IMR-90 (cell line): Measurements from ENCODE around the gene FAM25A. TPM values are rescaled to one million over a fixed set of nuclear protein-coding genes. Genes with fewer than 3 reads are reported as not detected.

Experiments used
- ATAC-seq: fragments of 200-7000 bp; cut with Tn5 transposase; 2 replicates; pipeline ENCODE4 v1.9.1; 2020; ENCODE audit warnings: low read depth, mild to moderate bottlenecking, moderate library complexity
- BruUV-seq: library from RNA; stranded (reverse); fragments of 400-500 nt; replicated peaks from 2 replicates; lab custom pipeline; 2021; lab: Mats Ljungman, UMichigan
- CTCF ChIA-PET: fragments of 300-600 bp; formaldehyde crosslinking; extraction: SDS; loops from one replicate; lab custom pipeline; 2021; ENCODE audit warnings: antibody characterized with exemption; lab: Yijun Ruan, JAX
- POLR2A ChIA-PET: fragments of 300-600 bp; sonication (Branson Sonifier 250); formaldehyde crosslinking; loops from one replicate; lab custom pipeline; 2022; ENCODE audit warnings: antibody characterized with exemption; ENCODE audit not compliant: unreplicated experiment; lab: Charles Lee
- DNase-seq: peaks from one replicate; pipeline ENCODE4 v3.0.0; 2013
- H2AFZ ChIP-seq: replicated peaks from 2 replicates; pipeline ENCODE3; 2013; ENCODE audit warnings: low read length, mild to moderate bottlenecking; ENCODE audit not compliant: poor library complexity
- H2AK5ac ChIP-seq: 2 replicates; pipeline ENCODE4 v1.6.1; 2013; ENCODE audit warnings: low read depth, low read length, inconsistent platforms
- H2AK9ac ChIP-seq: replicated peaks from 2 replicates; pipeline ENCODE3; 2013; ENCODE audit warnings: mild to moderate bottlenecking, low read depth, low read length, moderate library complexity; ENCODE audit not compliant: poor library complexity
- H2BK120ac ChIP-seq: 2 replicates; pipeline ENCODE4 v1.6.1; 2013; ENCODE audit warnings: low read depth, low read length, inconsistent platforms
- H2BK15ac ChIP-seq: 3 replicates; pipeline ENCODE4 v1.6.1; 2013; ENCODE audit warnings: low read depth, low read length, inconsistent platforms
- H2BK20ac ChIP-seq: 2 replicates; pipeline ENCODE4 v1.6.1; 2013; ENCODE audit warnings: low read depth, mild to moderate bottlenecking, inconsistent platforms, low read length, moderate library complexity
- H2BK5ac ChIP-seq: 2 replicates; pipeline ENCODE4 v1.6.1; 2013; ENCODE audit warnings: mild to moderate bottlenecking, low read depth, low read length, inconsistent platforms; ENCODE audit not compliant: poor library complexity, severe bottlenecking
- H3K14ac ChIP-seq: replicated peaks from 2 replicates; pipeline ENCODE4 v1.6.1; 2013; ENCODE audit warnings: low read depth, low read length, inconsistent platforms
- H3K18ac ChIP-seq: 2 replicates; pipeline ENCODE4 v1.6.1; 2013; ENCODE audit warnings: low read depth, low read length, control low read depth
- H3K23ac ChIP-seq: 2 replicates; pipeline ENCODE4 v1.6.1; 2013; ENCODE audit warnings: low read depth, low read length, inconsistent platforms
- H3K27ac ChIP-seq: 2 replicates; pipeline ENCODE4 v1.5.1; 2013; ENCODE audit warnings: mild to moderate bottlenecking, control low read depth, low read length; ENCODE audit not compliant: insufficient read depth
- H3K27me3 ChIP-seq: 2 replicates; pipeline ENCODE4 v1.6.1; 2013; ENCODE audit warnings: low read length; ENCODE audit not compliant: control insufficient read depth, insufficient read depth
- H3K36me3 ChIP-seq: 2 replicates; pipeline ENCODE4 v1.6.1; 2013; ENCODE audit warnings: low read length, mixed read lengths; ENCODE audit not compliant: control insufficient read depth, insufficient read depth
- H3K4ac ChIP-seq: 2 replicates; pipeline ENCODE4 v1.6.1; 2013; ENCODE audit warnings: low read depth, low read length, inconsistent platforms
- H3K4me1 ChIP-seq: 2 replicates; pipeline ENCODE4 v1.6.1; 2013; ENCODE audit warnings: low read length, mixed read lengths; ENCODE audit not compliant: control insufficient read depth, insufficient read depth
- H3K4me2 ChIP-seq: 2 replicates; pipeline ENCODE4 v1.6.1; 2013; ENCODE audit warnings: low read depth, mild to moderate bottlenecking, control low read depth, low read length, moderate library complexity
- H3K4me3 ChIP-seq: 2 replicates; pipeline ENCODE4 v1.5.1; 2013; ENCODE audit warnings: low read depth, mild to moderate bottlenecking, control low read depth, low read length, moderate library complexity; ENCODE audit not compliant: insufficient read depth
- H3K56ac ChIP-seq: 2 replicates; pipeline ENCODE4 v1.6.1; 2013; ENCODE audit warnings: low read length, inconsistent platforms; ENCODE audit not compliant: insufficient read depth; ENCODE audit errors: extremely low read depth
- H3K79me1 ChIP-seq, 2 experiments: 2 replicates each; pipeline ENCODE4 v1.6.1; 2013; ENCODE audit warnings: low read length in 2 of 2, inconsistent platforms in 1 of 2, low read depth in 1 of 2
- H3K9ac ChIP-seq: 2 replicates; pipeline ENCODE4 v1.6.1; 2013; ENCODE audit warnings: low read depth, low read length, control low read depth
- H3K9me1 ChIP-seq: 2 replicates; pipeline ENCODE4 v1.6.1; 2013; ENCODE audit warnings: low read length, inconsistent platforms; ENCODE audit not compliant: insufficient read depth
- H3K9me3 ChIP-seq: 2 replicates; pipeline ENCODE4 v1.6.1; 2013; ENCODE audit warnings: low read length; ENCODE audit not compliant: control insufficient read depth, insufficient read depth
- H4K20me1 ChIP-seq: 2 replicates; pipeline ENCODE4 v1.6.1; 2013; ENCODE audit warnings: low read length, inconsistent platforms; ENCODE audit not compliant: insufficient read depth
- H4K5ac ChIP-seq: 2 replicates; pipeline ENCODE4 v1.6.1; 2013; ENCODE audit warnings: mild to moderate bottlenecking, low read depth, low read length, control low read depth
- H4K8ac ChIP-seq, 2 experiments: 2 replicates each; pipeline ENCODE4 v1.6.1; 2013; ENCODE audit warnings: low read depth in 2 of 2, low read length in 2 of 2, control low read depth in 1 of 2, inconsistent platforms in 1 of 2
- H4K91ac ChIP-seq: 2 replicates; pipeline ENCODE4 v1.6.1; 2013; ENCODE audit warnings: low read depth, low read length, inconsistent platforms; ENCODE audit not compliant: insufficient read depth
- CEBPB ChIP-seq: IDR thresholded peaks from 2 replicates; pipeline ENCODE4 v1.6.1; 2012; ENCODE audit warnings: low read depth, low read length, improper control_type of control experiment
- CHD1 ChIP-seq: IDR thresholded peaks from 2 replicates; pipeline ENCODE4 v1.6.1; 2012; ENCODE audit warnings: low read depth, low read length, improper control_type of control experiment
- CTCF ChIP-seq: conservative IDR thresholded peaks from 2 replicates; pipeline ENCODE4 v1.5.1; 2012; ENCODE audit warnings: mild to moderate bottlenecking, low read depth, low read length, improper control_type of control experiment
- MAZ ChIP-seq: IDR thresholded peaks from 2 replicates; pipeline ENCODE4 v1.6.1; 2012; ENCODE audit warnings: low read depth, mild to moderate bottlenecking, low read length, improper control_type of control experiment, moderate library complexity, borderline replicate concordance
- POLR2A ChIP-seq: IDR thresholded peaks from 2 replicates; pipeline ENCODE4 v1.6.1; 2012; ENCODE audit warnings: mild to moderate bottlenecking, low read depth, low read length
- RAD21 ChIP-seq: IDR thresholded peaks from 2 replicates; pipeline ENCODE4 v1.6.1; 2012; ENCODE audit warnings: low read length, improper control_type of control experiment
- RCOR1 ChIP-seq: IDR thresholded peaks from 2 replicates; pipeline ENCODE4 v1.6.1; 2012; ENCODE audit warnings: mild to moderate bottlenecking, low read length, improper control_type of control experiment; ENCODE audit not compliant: insufficient replicate concordance
- RFX5 ChIP-seq: IDR thresholded peaks from 2 replicates; pipeline ENCODE4 v1.8.0; 2012; ENCODE audit warnings: low read depth, mild to moderate bottlenecking, low read length, moderate library complexity
- SMC3 ChIP-seq: fragments of 150-350 bp; IDR thresholded peaks from 2 replicates; pipeline ENCODE4 v1.6.1; 2016; ENCODE audit warnings: low read depth, mild to moderate bottlenecking, antibody characterized with exemption, low read length, moderate library complexity
- WGBS, 2 experiments: methylation state at CpG; one replicate each; pipeline versions ENCODE4 v1.1.5 to v1.1.7; 2013; ENCODE audit warnings: missing lambda C conversion rate in 2 of 2; ENCODE audit not compliant: insufficient read length in 1 of 2; ENCODE audit errors: extremely low coverage in 2 of 2; 5-methylcytosine and 5-hydroxymethylcytosine counted together
- dilution Hi-C: fragments of 300-500 bp; cut with HindIII; formaldehyde crosslinking; loops from one replicate; pipeline ENCODE4 v1.14.3; 2018; ENCODE audit warnings: low sequenced_read_pairs; ENCODE audit not compliant: unreplicated experiment
- in situ Hi-C: fragments of 300-500 bp; cut with MboI; formaldehyde crosslinking; loops from 3 replicates; pipeline ENCODE4 v1.14.3; 2019; ENCODE audit warnings: low sequenced_read_pairs, inconsistent platforms, mixed read lengths
- intact Hi-C: fragments of 100-400 bp; cut with micrococcal nuclease; formaldehyde crosslinking; loops from 2 replicates; pipeline ENCODE4 v1.10.0; 2022
- polyA plus RNA-seq, 3 experiments: library from polyadenylated mRNA; depleted of rRNA; stranded (reverse); fragments of >200 nt; gene quantifications; 2 replicates each; pipeline ENCODE4 v1.2.3, GENCODE V29; 2012; ENCODE audit warnings: low replicate concordance in 1 of 3
- total RNA-seq: library from RNA; depleted of rRNA; stranded (reverse); fragments of >200 nt; gene quantifications from 2 replicates; pipeline ENCODE4 v1.2.3, GENCODE V29; 2012
- TF ChIP-seq, protein P1 (sequence below): fragments of 150-350 bp; IDR thresholded peaks from 2 replicates; pipeline ENCODE4 v1.6.1; 2016; ENCODE audit warnings: low read depth, mild to moderate bottlenecking, low read length, moderate library complexity, borderline replicate concordance

Gene FAM25A
- total and polyA plus RNA-seq, 2 of the 4 experiments (the other 2 are of a cell fraction) = not detected

DNA sequence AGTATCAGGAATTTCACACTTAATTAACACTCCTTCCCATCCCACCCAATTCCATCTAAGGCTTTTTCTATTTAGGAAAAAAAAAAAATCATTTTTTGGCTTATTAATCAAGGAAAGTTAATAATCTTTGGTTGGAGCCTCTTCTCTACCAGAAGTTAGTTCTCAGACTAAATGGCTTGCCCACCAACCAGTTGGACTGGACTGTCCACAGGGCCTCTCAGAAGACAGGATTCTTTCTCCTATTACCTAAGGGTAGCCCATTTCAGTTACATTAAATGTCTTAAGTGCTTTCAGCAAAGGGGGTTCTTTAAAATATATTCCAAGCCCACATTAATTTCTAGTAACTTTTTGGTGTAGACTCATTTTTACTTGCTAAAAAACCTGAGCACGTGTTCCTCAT, 39.3 kb downstream of the FAM25A start (continued):
- TF ChIP-seq, protein P1, sequence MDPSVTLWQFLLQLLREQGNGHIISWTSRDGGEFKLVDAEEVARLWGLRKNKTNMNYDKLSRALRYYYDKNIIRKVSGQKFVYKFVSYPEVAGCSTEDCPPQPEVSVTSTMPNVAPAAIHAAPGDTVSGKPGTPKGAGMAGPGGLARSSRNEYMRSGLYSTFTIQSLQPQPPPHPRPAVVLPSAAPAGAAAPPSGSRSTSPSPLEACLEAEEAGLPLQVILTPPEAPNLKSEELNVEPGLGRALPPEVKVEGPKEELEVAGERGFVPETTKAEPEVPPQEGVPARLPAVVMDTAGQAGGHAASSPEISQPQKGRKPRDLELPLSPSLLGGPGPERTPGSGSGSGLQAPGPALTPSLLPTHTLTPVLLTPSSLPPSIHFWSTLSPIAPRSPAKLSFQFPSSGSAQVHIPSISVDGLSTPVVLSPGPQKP = no peak

DNA sequence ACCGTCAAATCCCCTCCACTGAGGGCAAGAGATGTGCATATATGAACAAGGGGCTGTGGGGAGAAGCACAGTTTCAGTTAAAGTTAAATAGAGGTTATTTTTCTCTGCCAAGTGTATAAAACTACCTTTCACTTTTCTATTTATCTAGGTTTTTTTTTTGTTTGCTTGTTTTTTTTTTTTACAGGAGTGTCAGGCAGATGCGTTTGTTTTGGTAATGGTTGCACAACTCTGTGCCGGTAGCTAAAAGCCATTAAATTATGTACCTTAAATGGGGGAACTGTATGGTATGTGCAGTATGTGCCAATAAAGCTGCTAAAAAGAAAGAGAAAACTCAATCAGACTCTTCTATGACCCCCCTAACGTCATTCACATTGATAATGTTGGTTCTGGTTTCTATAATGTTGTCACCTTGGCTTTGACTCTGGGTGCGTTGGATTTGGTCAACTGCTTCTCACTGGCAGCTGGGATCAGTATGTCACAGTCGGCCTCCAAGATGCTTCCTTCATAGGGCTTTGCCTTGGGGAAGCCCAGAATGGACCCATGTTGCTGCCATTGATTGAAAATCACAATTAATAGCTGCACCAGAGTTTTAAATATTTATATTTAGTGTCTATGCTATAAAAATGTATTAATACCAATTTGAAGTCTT, 40.3 kb downstream of the FAM25A start:
- in situ Hi-C loops (no loop called here), intact Hi-C loops (no loop called here), dilution Hi-C loops (no loop called here)
- ChIA-PET CTCF (interaction anchor here (0.6 kb wide), 1 partner anchor 9 kb away, joined by 4 read pairs; no protein-coding TSS in a partner anchor), POLR2A (no interaction called here)
- no peak overlapping the region for H3K18ac ChIP-seq
- H4K5ac ChIP-seq = no peak overlapping the region
- H4K91ac ChIP-seq = no peak overlapping the region
- no peak overlapping the region for H2AK5ac ChIP-seq
- H3K36me3 ChIP-seq = peaks cover 32% of the 10 kb centered on the region
- ATAC-seq (no peak), DNase-seq (no peak)
- no peak overlapping the region for H3K56ac ChIP-seq
- peaks cover 1% of the 10 kb centered on the region; the same call in 1 of the 2 replicates for H3K9me1 ChIP-seq
- no peak overlapping the region for H2BK20ac ChIP-seq
- H3K27ac ChIP-seq = no peak overlapping the region
- H2BK15ac ChIP-seq = no peak overlapping the region
- H2AFZ ChIP-seq = no peak overlapping the region
- H3K23ac ChIP-seq = no peak overlapping the region
- no peak overlapping the region for H3K4me3 ChIP-seq
- H4K20me1 ChIP-seq = no peaks in the 10 kb centered on the region
- H3K4me2 ChIP-seq = no peak overlapping the region
- no peak overlapping the region for H2BK120ac ChIP-seq
- H3K9me3 ChIP-seq = no peaks in the 10 kb centered on the region
- H2AK9ac ChIP-seq = no peak overlapping the region
- BruUV-seq = TSS peak; percentile 55
- TF ChIP-seq CHD1 (no peak), RCOR1 (no peak), RAD21 (no peak), CTCF (no peak), RFX5 (no peak), CEBPB (no peak), SMC3 (no peak), MAZ (no peak), POLR2A (no peak)
- TF ChIP-seq, protein P1 = no peak
- no peaks in the 10 kb centered on the region for H3K27me3 ChIP-seq
- H3K79me1 ChIP-seq = 0 out of 4 replicates have a peak, but pooled peaks cover 0 to 3% of the 10 kb centered on the region in 2 experiments
- 75% methylated on average over 1 of the region's 6 CpGs; no CpG with 5 or more reads in 1 of the 2 experiments for WGBS, 2 experiments
- H3K14ac ChIP-seq = no peak overlapping the region
- H3K9ac ChIP-seq = no peak overlapping the region
- no peak overlapping the region for H3K4ac ChIP-seq
- H3K4me1 ChIP-seq = peaks cover 1% of the 10 kb centered on the region
- H4K8ac ChIP-seq = no peak overlapping the region
- H2BK5ac ChIP-seq = no peak overlapping the region
